Stimulated activated naive CD4-positive, alpha-beta T cell treated with Interleukin-2 at 50 U/mL for 16 hours (primary cell): ENCODE results near the gene WIZ.
"Not testable (repeated sequence)": the region's sequence is repeated elsewhere in the genome, so short reads cannot be mapped to it uniquely, and the experiment has no call there.

Experiments
- DNase-seq: peaks from one replicate; lab custom pipeline; 2025; lab: John Stamatoyannopoulos, UW

The WIZ gene

DNA sequence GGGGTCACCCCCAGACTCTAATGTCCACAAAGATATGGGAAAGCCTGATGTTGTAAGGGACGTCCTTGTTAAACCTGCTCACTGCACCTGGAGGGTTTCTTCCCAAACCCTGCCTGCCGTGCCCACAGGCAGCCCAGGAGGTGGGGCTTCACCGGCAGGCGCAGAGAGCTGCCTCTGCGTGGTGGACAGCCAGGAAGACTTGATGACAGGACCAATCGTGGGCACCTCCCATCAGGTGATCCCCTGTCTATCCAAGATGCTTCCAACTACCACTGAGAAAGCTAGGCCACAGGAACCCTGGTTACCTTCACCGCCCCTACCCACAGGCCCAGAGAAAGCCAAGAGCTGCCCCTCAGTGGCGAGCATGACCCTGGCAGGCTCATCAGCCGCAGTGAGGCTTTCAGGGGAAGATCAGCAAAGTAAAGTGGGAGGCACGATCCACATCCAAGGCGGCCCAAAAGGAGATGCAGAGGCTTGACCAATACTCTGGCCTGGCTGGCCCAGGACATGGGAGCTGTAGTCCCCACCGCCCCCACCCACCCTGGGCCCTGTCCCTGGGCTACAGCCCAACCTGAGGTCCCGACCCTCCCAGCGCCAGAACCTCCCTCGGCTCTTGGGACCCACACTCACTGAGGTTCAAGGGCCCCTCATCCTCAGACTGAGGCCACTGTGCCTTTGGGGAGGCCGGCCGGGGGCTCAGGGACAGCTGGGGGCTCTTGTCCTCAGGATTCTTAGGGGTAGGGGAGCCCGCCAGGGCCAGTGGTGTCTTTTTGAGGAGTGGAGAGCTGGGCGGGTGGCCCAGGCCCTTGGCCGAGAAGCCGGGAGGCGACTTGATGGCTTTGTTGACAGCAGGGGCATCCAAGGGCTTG lies 20.6 kb downstream of the WIZ start:
- no peak for DNase-seq

DNA sequence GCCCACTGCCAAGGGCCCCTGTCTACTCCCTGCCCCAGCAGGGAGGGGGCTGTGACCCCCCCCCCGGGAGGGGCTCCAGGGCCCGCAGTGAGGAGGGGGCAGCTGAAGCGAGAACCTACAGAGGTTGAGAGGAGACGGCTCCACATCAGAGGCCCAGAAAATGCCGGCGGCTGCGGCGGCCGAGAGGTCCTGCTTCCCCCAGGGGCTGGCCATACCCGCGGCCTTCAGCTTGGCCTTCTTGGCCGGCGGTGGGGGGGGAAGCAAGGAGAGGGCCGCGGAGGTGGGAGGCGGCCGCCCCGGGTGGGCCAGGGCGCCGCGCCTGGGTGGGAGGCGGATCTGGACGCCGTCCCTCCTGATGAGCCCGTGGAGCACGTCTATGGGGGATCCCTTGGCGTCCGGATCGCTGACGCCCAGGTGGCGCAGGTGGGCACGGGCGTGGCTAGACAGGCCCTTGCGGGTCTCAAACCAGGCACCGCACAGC lies 21.7 kb downstream of the WIZ start:
- DNase-seq = no peak

DNA sequence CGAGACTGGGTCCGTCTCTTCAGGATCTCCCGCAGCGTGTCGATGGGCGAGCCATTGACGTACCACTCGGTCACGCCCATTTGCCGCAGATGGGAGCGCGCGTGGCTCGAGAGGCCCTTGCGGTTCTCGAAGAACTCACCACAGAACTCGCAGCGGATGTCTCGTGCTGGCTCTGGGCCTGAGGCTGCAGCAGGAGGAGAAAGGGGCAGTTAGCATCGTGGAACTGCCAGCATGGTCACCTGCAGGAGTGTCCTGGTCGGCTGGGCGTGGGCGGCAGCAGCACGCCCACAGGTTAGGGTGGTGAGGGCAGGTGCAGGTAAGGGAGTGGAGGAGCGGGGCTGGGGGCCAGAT lies 22.4 kb downstream of the WIZ start:
- DNase-seq = no peak

DNA sequence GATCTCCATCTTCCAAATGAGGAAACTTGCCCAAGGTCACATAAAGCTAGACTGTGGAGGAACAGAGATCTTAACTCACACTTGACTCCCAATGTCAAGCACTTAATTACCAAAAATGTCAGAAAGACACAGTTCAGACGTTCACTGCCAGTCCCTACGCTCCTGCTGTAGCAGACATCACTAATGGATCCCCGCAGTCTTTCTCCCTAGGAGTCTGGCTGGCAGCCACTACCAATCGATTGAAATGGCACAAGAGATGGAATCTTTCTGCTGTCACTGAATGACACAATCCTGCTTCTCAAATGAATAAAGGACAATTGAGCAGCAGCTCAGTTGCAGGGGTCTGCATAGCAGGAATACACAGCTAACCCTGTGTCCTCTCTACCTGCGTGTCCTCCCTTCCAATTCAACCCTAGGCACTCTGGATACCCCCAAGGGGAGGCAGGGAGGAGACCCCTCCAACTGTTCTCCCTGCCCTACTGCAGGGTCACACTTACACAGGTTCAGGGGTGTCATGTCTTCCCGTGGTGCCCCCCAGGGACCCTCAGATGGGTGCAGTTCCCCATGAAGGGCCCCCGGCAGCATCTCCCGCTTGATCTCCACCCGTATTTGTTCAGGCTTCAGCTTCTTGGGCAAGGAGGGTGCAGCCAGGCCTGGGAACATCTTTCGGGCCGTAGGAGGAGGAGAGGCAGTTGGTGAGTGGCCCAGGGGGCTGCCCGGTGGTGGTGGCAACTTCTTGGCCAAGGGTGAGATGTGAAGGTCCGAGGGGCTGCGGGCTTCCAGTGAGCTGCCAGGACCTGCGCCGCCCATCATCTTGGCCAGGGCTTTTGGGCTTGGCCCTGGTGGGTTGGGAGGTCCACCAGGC lies 23.0 kb downstream of the WIZ start:
- DNase-seq = no peak

DNA sequence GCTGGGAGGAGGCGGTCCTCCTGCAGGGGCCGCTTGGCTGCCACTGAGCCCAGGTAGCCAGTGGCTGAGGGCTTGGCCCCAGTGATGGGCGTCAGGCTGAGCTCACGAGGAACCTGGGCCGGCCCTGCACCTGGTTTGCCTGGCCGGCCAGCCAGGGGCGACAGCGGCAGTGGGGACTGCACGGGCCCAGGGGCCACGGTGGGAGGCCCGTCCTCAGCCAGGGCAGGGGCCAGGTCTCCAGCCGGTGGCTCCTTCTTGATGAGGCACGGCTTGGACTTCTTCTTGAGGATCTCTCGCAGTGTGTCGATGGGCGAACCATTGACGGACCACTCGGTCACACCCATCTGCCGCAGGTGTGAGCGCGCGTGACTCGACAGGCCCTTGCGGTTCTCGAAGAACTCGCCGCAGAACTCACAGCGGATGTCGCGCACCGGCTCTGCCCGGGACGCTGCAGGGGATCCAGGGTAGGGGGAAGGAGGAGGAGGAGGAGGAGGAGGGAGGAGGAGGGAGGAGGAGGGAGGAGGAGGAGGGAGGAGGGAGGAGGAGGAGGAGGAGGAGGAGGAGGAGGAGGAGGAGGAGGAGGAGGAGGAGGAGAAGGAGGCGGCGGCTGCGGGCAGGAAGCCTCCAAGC lies 24.3 kb downstream of the WIZ start:
- DNase-seq = no peak

DNA sequence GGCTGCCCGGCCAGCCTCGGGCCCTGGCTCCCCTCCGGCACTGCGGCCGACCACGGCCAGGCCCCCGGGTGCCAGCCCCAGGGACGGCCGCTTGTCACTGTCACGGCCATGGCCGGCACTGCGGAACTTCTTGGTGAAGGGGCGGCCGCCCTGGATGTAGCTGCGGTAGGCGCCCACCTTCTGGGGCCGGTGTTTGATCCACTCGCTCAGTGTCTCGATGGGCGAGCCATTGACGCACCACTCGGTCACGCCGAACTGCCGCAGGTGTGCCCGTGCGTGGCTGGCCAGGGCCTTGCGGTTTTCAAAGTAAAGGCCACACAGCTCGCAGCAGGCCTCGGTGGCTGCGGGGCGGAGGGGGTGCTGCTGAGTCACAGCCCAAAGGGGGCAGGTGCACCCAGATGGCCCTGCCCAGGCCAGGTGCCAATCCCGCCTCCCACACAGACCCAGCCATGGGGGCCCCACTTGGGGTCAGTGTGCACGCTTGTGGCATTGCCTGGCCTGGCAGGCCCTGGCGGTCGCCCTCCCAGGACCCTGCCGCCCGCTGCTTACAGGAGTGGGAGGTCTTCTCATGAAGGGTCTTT lies 25.0 kb downstream of the WIZ start:
- DNase-seq = no peak

DNA sequence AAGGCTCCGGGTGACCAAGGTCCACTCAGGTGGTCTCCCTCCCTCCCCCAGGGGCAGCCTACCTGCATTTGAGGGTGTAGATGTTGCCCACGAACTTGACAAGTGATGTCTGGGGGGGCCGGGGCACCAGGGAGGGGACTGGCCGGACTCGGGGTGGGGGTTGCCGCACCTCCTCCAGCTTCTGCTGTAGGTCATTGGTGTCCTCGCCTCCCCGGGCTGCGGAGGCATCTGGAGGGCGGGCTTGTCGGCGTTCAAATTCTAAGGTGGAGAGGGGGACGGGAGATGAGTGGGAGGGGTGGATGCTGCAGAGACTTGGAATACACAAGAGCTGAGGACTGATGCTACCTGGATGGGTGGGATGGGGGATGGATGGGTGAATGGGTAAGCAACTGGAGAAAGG lies 25.6 kb downstream of the WIZ start:
- no peak for DNase-seq

DNA sequence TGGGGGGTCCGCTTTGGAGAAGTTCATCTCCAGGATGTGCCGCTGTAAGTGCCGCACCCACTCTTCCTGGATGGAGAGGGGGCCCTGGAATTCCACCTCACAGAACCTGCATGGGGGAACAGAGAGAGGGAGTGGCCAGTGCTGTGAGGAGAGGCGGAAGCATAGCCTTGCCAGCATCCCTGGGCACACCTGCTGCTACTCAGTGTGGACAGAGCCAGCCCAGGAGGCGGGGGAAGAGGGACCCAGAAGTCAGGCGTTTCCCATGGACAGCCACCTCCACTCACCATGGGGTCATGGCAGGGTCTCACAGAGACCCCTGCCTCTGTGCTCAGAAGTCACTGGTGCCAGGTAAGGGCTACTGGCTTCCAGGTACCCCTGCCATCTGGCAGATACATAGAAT lies 26.6 kb downstream of the WIZ start:
- no peak for DNase-seq

DNA sequence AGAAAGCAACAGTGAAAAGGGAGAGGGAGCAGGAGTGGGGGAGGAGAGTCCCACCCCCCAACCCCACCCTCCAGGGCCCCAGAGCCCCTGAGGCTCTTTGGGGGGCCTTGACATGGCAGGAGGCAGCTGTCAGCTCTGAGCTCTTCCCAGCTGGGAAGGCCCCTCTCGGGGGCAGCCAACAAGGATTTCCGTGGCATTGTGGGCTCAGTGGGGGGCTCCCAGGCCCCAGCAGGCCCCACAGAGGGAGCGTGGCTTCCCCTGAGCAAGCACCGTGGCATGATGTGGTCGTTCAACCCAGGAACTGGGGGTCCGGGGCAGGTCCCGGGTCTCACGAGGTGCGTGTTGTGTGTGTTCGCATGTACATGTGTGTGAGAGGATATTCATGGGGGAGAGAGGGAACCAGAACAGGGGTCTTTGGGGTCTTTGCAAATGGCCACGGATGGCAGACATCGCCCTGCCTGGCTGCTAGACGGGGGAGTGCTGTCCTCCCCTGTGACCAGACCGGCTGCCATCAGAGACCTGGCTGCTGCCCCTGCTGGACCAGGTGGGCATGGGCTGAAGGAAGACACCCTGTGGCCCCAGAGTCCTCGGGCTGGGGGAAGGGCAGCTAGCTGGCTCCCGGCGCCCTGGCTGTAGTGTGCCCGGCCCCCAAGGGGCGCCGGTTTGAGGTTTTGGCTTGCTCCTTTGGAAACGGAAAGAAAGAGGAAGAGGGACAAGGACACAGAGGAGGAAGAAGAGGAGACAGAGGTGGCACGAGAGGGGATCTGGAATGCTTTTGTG lies 27.3 kb downstream of the WIZ start:
- no peak for DNase-seq

DNA sequence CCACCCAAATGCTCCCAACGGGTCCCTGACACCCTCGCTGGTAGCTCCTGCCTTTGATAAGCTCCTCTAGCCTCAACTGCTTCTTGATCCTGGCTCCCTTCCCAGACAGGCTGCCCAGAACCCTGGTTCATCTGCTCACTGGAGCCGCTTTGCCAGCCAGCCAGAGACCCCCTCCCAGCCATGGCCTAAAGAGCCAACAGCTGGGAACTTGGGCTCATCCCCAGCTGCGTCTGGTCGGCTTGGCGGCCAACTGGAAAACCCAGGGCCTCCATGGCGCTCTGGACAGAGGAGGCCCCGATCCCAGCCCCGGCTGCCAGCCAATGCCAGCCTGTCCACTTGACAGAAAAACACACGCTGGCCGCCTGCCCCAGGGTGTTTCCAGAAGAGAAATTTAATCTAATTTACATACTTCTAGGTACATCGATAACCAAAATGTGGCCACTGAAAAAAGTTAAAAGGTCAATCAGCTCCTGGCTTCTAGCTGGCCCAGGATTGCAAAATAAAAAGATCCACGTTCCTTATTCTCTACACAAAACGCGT lies 28.0 kb downstream of the WIZ start:
- DNase-seq = no peak

DNA sequence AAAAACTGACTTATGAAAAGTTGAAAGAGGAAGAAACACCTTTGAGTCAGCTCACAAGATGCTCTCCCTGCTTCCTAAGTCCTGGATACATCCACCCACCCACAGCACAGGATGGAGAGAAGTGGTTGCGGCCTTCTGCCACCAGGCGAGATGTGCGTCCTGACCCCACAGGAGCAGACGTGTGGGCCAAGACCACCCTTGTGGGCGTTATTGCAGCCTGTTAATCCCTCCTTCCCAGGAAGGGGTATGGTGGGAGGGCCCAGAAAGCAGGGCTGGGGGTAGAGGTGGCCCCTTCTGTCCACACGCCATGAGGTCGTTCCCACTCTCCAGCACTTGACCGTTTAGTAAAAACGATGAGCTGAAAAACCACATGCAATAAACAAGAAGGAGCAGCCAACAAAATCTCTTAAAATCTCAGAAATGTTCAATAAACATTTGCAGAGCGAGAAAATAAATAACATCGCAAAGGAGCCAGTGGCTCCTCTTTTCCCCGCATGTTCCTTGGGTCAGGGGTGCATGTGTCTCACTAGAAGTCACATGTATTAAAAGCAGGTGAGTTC lies 28.5 kb downstream of the WIZ start:
- no peak for DNase-seq

DNA sequence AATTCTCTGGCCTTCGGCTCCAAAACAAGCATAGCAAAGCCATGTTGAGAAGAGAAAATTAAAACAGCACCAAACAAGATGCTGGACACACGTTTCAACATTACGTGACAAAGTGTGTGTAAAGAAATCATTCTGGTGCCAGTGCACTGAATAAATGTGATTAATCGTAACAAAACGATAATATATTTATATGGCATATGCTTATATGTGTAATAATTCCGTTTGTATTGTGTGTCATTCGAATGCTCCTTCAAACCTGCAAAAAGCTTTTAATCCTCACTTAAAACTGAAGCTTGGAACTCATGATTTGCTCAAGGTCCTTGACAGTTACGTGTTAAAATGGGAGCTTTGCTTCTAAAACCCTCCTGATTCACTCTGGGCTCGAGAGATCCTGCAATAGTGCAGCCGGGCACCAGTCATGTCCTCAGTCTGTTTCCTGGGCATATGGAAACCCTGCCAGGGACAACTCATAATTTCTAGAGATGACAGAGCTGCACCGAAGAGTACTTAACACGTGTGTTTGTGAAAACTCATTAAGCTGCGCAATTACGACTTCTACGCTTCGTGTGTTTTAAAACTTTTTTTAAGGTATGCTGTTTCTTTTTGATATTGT lies 30.2 kb downstream of the WIZ start:
- no peak for DNase-seq

DNA sequence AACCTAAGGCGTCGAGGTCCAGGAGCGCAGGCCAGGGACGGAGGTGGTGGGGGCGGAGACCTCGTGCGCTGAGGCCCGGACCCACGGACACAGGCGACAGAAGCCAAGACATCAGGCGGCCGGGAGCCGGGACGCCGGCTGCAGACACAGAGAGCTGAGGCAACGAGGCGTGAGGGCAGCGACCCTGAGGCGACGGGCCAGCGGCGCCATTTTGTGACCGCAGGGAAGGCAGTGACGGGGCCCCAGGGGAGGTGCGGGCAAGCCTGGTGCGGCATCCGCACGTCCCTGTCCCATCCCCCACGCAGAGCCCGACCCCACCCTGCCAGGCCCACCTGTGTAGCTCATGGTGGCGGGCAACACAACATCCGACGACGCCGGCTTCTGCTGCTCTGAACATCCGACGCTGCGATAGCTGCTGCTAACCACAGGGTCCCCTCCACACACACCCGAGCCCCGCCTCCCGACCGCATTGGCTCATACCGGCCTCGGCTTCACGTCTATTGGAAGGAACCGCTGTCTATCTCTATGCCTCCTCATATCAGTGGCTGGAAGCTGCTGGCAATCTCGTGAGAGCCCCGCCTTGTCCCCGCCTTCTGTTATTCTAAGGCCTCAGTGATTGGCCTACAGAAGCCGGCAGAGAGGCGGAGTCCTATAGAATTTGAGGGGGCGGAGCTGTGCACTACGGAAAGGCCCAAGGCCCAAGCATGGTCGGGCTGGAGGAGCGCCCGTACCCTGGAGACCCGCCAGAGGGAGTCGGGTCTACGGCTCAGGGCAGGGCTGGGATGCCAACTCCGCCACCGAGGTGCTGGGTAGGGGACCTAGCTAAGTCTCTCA lies 31.0 kb downstream of the WIZ start, which contains the start of gene AKAP8L:
Gene AKAP8L (minus strand): TSS at position 410 of the 834 bp plus-strand sequence. CDS start 65 bp downstream, at position 345.
- peak; percentile 99 for DNase-seq

DNA sequence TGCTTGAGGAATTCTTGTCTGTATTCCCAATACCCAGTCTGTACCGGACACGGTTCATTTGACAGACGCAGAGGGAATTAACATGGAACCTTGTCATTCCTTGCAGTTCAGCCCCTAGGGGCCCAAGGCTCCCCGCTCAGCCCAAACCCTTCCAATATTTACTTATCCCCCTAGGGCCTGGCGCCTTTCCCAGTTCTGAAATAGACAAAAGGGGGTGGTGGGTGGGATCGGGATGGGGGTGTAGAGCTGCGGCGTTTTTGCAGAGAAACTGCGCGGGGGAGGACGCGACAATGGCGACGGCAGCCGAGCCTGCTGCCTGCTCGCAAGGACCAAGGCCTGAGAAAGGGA lies 31.6 kb downstream of the WIZ start:
- no peak for DNase-seq

DNA sequence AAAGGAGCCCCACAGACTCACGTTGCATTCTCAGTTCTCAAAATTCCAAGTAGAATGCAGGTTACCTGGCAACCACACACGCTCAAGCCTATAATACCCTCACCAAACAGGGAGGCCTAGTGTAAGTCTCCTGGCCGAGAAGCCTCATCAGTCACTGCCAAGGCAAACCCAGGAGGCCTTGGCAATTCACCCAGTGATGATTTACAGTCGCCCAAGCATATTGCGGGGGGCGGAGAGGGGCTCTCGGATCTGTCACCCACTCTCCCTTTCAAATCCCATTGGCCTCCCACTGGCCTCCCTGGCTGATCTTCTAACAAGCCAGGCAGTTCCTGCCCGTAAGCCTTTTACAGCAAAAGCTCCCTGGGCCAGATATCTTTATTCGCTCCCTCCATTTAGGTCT lies 32.1 kb downstream of the WIZ start:
- DNase-seq = no peak

DNA sequence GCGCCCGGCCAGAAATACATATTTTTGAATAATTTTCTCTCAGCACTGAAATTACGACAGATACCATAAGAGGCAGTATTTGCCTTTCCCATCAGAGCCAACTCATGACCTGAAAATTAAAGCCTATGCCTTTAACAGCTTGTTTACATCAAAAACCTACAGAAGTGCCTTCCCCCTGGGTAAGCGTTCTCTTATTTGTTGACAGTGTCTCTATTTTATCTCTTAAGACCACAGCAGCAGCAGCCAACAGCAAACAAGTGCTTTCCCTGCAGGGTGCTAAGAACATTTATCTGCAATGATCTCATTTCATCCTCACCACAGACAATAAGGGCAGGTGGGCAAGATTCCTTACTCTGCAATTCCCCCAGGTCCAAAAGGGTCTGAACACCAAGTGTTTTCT lies 36.9 kb downstream of the WIZ start:
- no peak for DNase-seq

DNA sequence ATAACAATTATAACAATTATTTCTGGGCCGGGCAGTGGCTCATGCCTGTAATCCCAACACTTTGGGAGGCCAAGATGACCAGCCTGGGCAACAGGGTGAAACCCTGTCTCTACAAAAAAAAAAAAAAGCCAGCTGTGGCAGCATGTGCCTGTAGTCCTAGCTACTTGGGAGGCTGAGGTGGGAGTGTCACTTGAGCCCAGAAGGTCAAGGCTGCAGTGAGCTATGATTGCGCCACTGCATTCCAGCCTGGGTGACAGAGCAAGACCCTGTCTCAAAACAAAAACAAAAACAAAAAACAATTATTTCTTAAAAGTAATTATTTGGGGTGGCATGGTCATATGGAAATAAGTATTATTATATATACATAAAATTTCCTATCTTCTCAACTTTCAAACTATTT lies 38.4 kb downstream of the WIZ start:
- DNase-seq = not testable (repeated sequence)

DNA sequence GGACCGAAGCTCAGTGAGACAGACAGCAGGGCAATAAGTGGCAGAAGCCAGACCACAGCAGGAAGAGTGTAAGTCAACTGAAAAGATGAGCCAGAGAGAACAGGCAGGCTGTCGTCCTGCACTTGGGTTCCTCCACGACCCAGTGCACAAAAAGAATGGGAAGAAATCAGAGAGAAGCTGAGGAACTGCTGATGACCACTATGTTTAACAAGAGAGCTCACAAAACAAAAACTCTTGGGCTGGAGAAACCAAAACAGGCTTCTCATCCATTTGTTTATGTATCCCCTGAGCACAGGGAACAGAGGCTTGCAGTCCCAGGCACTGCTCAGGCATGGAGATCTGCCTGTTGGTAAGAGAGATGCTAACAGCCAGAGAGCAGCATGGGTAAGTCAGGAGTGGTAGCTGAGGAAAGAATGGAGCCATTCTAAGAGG lies 45.0 kb downstream of the WIZ start:
- DNase-seq = no peak

DNA sequence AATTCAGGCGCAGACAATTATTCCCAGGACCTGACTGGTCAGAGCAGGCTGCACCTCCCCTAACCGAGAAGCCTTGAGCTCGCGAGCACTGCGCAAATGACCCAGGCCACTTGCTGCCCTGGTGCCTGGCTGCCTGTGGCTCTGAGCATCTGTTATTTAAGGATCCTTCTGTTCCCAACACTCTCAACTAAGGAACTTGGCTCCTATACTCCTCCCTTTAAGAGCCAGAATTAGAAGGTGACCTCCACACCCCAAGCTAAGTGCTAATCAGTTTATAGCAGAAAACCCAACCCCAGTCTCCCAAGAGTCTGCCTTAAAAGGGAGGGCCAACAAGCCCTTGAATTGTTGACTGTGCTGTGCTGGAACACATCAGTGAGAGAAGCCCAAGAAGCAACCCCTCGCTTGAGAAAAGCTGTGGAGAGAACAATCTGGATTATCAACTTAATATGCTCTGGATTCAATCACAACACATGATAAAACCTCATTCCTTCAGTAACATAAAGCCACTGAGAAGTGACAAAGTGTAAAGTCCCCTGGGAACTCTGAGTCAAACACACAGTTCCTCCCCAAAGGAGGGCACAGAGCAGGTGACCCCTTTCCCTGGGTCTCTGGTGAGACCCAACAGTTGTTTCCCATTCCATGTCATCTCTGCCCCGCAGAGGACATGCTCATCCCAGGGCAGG lies 45.5 kb downstream of the WIZ start:
- no peak for DNase-seq
